ENCODE measurements around the gene ECM2. TPM values are rescaled to one million over a fixed set of nuclear protein-coding genes. Genes with fewer than 3 reads are reported as not detected.

Gene ECM2
- total RNA-seq, 1 experiment from 2014 or later, result not detected

DNA sequence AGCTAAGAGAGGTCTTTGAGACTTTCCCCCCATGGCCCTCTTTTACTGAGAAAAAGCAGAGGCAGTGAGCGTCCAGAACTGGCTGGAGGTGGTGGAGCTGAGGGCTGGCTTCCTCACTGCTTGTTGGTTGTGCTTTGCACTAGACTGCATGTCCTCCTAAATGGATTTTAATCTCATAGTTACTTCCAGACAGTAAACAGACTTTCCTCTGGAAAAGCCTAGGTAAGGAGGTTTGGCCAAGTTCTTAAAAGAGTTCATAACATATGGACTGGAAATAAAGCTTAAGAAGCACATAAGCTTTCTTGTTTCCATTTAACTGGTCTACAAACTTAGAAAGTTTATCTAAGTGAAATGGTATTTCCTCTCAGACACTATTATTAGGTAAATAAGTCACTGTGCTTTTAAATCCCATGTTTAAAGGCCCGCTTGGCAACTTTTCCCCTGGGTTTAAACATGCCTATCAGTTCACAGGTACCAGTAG, 55.5 kb downstream of the ECM2 start:
- Histone ChIP-seq H3K4ac (ENCODE audit: low read depth, low read length) (no peak overlapping the region), H4K8ac (replicated peaks; ENCODE audit: insufficient read length, low read depth, low read length) (no peak overlapping the region), H3T11ph (ENCODE audit: low read length) (no peak overlapping the region), H3K23me2 (ENCODE audit: insufficient read length, low read depth, low read length, poor library complexity, severe bottlenecking) (no peaks in the 10 kb centered on the region), H2BK5ac (ENCODE audit: insufficient read length, low read length) (no peak overlapping the region), H3K9ac (ENCODE audit: extremely low read depth, insufficient read length, low read length) (no peak overlapping the region), H4K20me1 (ENCODE audit: control insufficient read depth, insufficient read depth, insufficient read length) (no peaks in the 10 kb centered on the region), H2BK20ac (ENCODE audit: low read depth, low read length, poor library complexity, severe bottlenecking) (no peak overlapping the region), H3K79me2 (ENCODE audit: insufficient read depth, low read length) (no peaks in the 10 kb centered on the region), H3K14ac (ENCODE audit: insufficient read depth, low read length) (no peak overlapping the region), H4K5ac (ENCODE audit: insufficient read length, low read depth, low read length) (no peak overlapping the region), H3K27ac (ENCODE audit: insufficient read length, low read depth, low read length) (no peak overlapping the region), H3K4me1 (ENCODE audit: insufficient read depth, low read length) (no peaks in the 10 kb centered on the region), H3K27me3 (ENCODE audit: insufficient read depth, low read length) (no peaks in the 10 kb centered on the region), H3K4me2 (ENCODE audit: insufficient read depth, insufficient read length, low read length) (no peak overlapping the region), H3K56ac (ENCODE audit: insufficient read length, low read depth, low read length) (no peak overlapping the region), H3K79me1 (ENCODE audit: insufficient read depth, low read depth, low read length, poor library complexity, severe bottlenecking) (no peaks in the 10 kb centered on the region), H3K9me3 (ENCODE audit: control insufficient read depth, low read depth, low read length) (no peaks in the 10 kb centered on the region), H2BK15ac (ENCODE audit: low read depth, low read length) (no peak overlapping the region), H3K18ac (ENCODE audit: insufficient read length, low read depth, low read length) (no peak overlapping the region), H3K23ac (ENCODE audit: insufficient read length, low read depth, low read length) (no peak overlapping the region), H4K91ac (ENCODE audit: insufficient read length, low read depth, low read length) (no peak overlapping the region), H2AFZ (ENCODE audit: low read length) (no peak overlapping the region), H2BK120ac (ENCODE audit: low read depth, low read length, poor library complexity, severe bottlenecking) (no peak overlapping the region), H2AK5ac (ENCODE audit: insufficient read length, low read length) (no peak overlapping the region), H2BK12ac (ENCODE audit: insufficient read length, low read depth, low read length) (no peak overlapping the region)
- no peaks in the 10 kb centered on the region for H3K27me3 Mint-ChIP-seq (ENCODE audit: low read depth)
- no peaks in the 10 kb centered on the region for H3K36me3 Mint-ChIP-seq (ENCODE audit: insufficient read depth in 1 of 3, low read depth in 3 of 3)
- no peak for DNase-seq
- H3K4me3 Mint-ChIP-seq, result no peak overlapping the region
- H3K4me1 Mint-ChIP-seq, result peaks cover 8 to 12% of the 10 kb centered on the region in 2 experiments
- TF ChIP-seq, protein P1, sequence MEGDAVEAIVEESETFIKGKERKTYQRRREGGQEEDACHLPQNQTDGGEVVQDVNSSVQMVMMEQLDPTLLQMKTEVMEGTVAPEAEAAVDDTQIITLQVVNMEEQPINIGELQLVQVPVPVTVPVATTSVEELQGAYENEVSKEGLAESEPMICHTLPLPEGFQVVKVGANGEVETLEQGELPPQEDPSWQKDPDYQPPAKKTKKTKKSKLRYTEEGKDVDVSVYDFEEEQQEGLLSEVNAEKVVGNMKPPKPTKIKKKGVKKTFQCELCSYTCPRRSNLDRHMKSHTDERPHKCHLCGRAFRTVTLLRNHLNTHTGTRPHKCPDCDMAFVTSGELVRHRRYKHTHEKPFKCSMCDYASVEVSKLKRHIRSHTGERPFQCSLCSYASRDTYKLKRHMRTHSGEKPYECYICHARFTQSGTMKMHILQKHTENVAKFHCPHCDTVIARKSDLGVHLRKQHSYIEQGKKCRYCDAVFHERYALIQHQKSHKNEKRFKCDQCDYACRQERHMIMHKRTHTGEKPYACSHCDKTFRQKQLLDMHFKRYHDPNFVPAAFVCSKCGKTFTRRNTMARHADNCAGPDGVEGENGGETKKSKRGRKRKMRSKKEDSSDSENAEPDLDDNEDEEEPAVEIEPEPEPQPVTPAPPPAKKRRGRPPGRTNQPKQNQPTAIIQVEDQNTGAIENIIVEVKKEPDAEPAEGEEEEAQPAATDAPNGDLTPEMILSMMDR (conservative IDR thresholded peaks at IDR 0.05), result no peak
- H3K27ac Mint-ChIP-seq, result peak overlapping the region in 1 of 3 experiments; percentile 79; a peak in 2 of 7 replicates
- H3K9me3 Mint-ChIP-seq, result no peaks in the 10 kb centered on the region
- WGBS (ENCODE audit: extremely low coverage, insufficient read length, low lambda C conversion rate), result no CpG with 5 or more reads among the region's 2 CpGs
